ENCODE data around the gene TFE3.

GRCh38 chrX:48998391-48998790, 44.8 kb downstream of the TFE3 start:
- TF ChIP-seq CTCF (optimal IDR thresholded peaks at IDR 0.05 in 1 of 3, IDR thresholded peaks at IDR 0.05 in 1 of 3, conservative IDR thresholded peaks at IDR 0.05 in 1 of 3; ENCODE audit: extremely low read depth in 1 of 3, insufficient read depth in 2 of 3, low read length in 3 of 3) (peak in 1 of 3 experiments; percentile 2), EZH2 (IDR thresholded peaks at IDR 0.05; ENCODE audit: low read length) (no peak)
